ENCODE results near the gene KDM1A. TPM values are rescaled to one million over a fixed set of nuclear protein-coding genes. Genes with fewer than 3 reads are reported as not detected.

The KDM1A gene
- total and polyA plus RNA-seq, 2 donors (not counting 3 experiments of a cell fraction or from before 2014, with no cell fraction given): 105 to 111 TPM

DNA sequence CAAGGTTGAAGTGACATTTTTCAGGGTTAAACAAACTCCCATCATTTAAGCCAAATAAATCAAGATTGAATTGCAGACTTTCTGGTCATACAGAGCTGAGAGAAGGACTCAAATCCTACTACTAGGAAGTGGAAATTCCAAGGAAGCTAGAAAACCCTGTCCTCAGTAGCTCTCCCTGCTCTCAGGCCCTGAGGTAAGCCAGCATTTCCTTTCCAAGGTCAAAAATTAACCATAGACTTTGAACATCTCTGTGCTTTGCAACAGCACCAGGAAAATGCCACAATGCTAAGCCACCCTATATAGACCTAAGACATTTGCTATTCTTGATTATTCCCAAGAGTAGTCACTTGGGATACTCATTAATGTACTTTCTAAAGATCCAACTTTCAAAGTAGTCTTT lies 104.3 kb downstream of the KDM1A start:
- CTCF ChIA-PET: interaction anchor here (1.0 to 3.0 kb wide), 4 partner anchors 9 to 61 kb away, joined by 4 to 21 read pairs (median 4); no protein-coding TSS in a partner anchor

DNA sequence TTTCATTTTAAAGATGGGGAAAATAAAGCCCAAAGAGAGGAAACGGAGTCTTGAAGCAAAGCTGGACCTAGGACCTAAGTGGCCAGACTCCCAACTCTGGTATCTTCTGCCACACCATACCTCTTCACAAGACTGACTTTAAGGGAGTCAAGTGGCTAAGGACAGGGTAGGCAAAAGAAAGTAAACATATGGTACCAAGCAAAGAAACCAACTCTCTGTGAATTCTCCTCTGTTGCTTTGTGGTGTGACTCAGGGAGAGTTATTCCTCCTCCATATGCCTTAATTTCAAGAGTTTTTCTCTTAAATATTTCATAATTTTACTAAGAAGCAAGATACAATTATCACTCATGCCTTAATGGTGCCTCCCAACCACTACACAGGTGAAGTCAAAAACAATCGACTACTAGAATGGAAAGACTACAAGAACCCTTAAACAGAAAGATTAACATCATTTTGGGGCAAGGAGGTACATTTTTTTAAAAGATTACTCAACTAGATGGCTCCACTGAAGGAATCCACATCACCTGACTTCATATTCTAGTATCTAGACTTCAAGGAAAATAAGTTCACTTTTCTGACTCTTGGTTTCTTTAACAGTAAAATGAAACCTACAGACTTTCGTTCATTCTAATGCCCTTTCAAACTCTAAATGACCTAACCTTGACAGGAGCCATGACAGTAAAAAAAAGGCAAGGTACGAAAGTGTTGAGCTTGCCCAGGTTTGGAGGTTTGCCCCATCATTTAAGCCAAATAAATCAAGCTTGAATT lies 105.2 kb downstream of the KDM1A start:
- Histone ChIP-seq H3K36me3 (ENCODE audit: control insufficient read depth in 2 of 2, extremely low read depth in 1 of 2, insufficient read depth in 2 of 2, low read length in 2 of 2) (no peaks in the 10 kb centered on the region), H2AFZ (ENCODE audit: low read depth, low read length) (no peak overlapping the region), H3K4me1 (ENCODE audit: control insufficient read depth, extremely low read depth, insufficient read depth, low read length) (peaks cover 57% of the 10 kb centered on the region), H3K9ac (replicated peaks; ENCODE audit: extremely low read depth, insufficient read depth, low read length) (no peak overlapping the region), H3K4me3 (replicated peaks in 1 of 3; ENCODE audit: insufficient read depth in 1 of 3, low read depth in 1 of 3, low read length in 3 of 3) (no peak overlapping the region), H3K79me2 (ENCODE audit: control insufficient read depth, insufficient read depth, low read length) (peaks cover 98% of the 10 kb centered on the region), H4K20me1 (replicated peaks; ENCODE audit: control insufficient read depth, extremely low read depth, insufficient read depth, low read length) (peaks cover 30% of the 10 kb centered on the region), H3K4me2 (ENCODE audit: insufficient read depth, low read length) (no peak overlapping the region), H3K27ac (ENCODE audit: insufficient read depth, low read depth, low read length) (no peak overlapping the region), H3K27me3 (ENCODE audit: control insufficient read depth in 2 of 2, insufficient read depth in 2 of 2, low read length in 2 of 2) (no peaks in the 10 kb centered on the region), H3K9me1 (replicated peaks; ENCODE audit: control insufficient read depth, extremely low read depth, insufficient read depth, low read length) (no peaks in the 10 kb centered on the region), H3K9me3 (replicated peaks; ENCODE audit: control insufficient read depth, insufficient read depth, low read length) (no peaks in the 10 kb centered on the region)
- CTCF ChIA-PET: interaction anchor here (0.8 to 3.0 kb wide), 2 partner anchors 31 to 60 kb away, joined by 4 to 21 read pairs; no protein-coding TSS in a partner anchor
- FAIRE-seq: no peak
- no peak for DNase-seq (ENCODE audit: low read depth, low spot score)
- intact Hi-C loops (cut with micrococcal nuclease) (no loop called here), dilution Hi-C loops (cut with MboI; ENCODE audit: extremely low pct_ligation_motif_present, low sequenced_read_pairs) (no loop called here)
- POLR2A ChIA-PET: no interaction called here
- TF ChIP-seq, protein P1, sequence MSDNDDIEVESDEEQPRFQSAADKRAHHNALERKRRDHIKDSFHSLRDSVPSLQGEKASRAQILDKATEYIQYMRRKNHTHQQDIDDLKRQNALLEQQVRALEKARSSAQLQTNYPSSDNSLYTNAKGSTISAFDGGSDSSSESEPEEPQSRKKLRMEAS (IDR thresholded peaks at IDR 0.05; ENCODE audit: insufficient read depth, insufficient read length): no peak
- TF ChIP-seq EZH2 (IDR thresholded peaks at IDR 0.05; ENCODE audit: borderline replicate concordance, low read depth, low read length, severe bottlenecking) (no peak), GATA2 (IDR thresholded peaks at IDR 0.05; ENCODE audit: insufficient read depth, insufficient read length, low read depth, low read length) (no peak), POLR2AphosphoS5 (IDR thresholded peaks at IDR 0.05; ENCODE audit: insufficient read depth, low read depth, low read length) (no peak), POLR2A (IDR thresholded peaks at IDR 0.05; ENCODE audit: low read depth, low read length) (no peak), FOS (IDR thresholded peaks at IDR 0.05; ENCODE audit: borderline replicate concordance, insufficient read depth, low read length) (no peak), JUN (IDR thresholded peaks at IDR 0.05; ENCODE audit: borderline replicate concordance, insufficient read depth, insufficient read length, low read depth) (no peak), MYC (IDR thresholded peaks at IDR 0.05; ENCODE audit: low read depth, low read length) (no peak)
- TF ChIP-seq, protein P2, sequence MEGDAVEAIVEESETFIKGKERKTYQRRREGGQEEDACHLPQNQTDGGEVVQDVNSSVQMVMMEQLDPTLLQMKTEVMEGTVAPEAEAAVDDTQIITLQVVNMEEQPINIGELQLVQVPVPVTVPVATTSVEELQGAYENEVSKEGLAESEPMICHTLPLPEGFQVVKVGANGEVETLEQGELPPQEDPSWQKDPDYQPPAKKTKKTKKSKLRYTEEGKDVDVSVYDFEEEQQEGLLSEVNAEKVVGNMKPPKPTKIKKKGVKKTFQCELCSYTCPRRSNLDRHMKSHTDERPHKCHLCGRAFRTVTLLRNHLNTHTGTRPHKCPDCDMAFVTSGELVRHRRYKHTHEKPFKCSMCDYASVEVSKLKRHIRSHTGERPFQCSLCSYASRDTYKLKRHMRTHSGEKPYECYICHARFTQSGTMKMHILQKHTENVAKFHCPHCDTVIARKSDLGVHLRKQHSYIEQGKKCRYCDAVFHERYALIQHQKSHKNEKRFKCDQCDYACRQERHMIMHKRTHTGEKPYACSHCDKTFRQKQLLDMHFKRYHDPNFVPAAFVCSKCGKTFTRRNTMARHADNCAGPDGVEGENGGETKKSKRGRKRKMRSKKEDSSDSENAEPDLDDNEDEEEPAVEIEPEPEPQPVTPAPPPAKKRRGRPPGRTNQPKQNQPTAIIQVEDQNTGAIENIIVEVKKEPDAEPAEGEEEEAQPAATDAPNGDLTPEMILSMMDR (IDR thresholded peaks at IDR 0.05; ENCODE audit: extremely low read depth in 1 of 2, insufficient read depth in 1 of 2, low read depth in 1 of 2, low read length in 2 of 2): no peak
- BruUV-seq (replicated peaks): no TSS peak

More for the DNA sequence above, 104.3 kb downstream of the KDM1A start:
- Histone ChIP-seq H3K79me2 (ENCODE audit: control insufficient read depth, insufficient read depth, low read length) (peaks cover 98% of the 10 kb centered on the region), H4K20me1 (replicated peaks; ENCODE audit: control insufficient read depth, extremely low read depth, insufficient read depth, low read length) (peaks cover 30% of the 10 kb centered on the region), H3K4me1 (ENCODE audit: control insufficient read depth, extremely low read depth, insufficient read depth, low read length) (peaks cover 51% of the 10 kb centered on the region), H3K9me3 (replicated peaks; ENCODE audit: control insufficient read depth, insufficient read depth, low read length) (no peaks in the 10 kb centered on the region), H2AFZ (ENCODE audit: low read depth, low read length) (no peak overlapping the region), H3K4me3 (replicated peaks in 1 of 3; ENCODE audit: insufficient read depth in 1 of 3, low read depth in 1 of 3, low read length in 3 of 3) (no peak overlapping the region), H3K9ac (replicated peaks; ENCODE audit: extremely low read depth, insufficient read depth, low read length) (no peak overlapping the region), H3K9me1 (replicated peaks; ENCODE audit: control insufficient read depth, extremely low read depth, insufficient read depth, low read length) (no peaks in the 10 kb centered on the region), H3K4me2 (ENCODE audit: insufficient read depth, low read length) (no peak overlapping the region), H3K27me3 (ENCODE audit: control insufficient read depth in 2 of 2, insufficient read depth in 2 of 2, low read length in 2 of 2) (no peaks in the 10 kb centered on the region), H3K36me3 (ENCODE audit: control insufficient read depth in 2 of 2, extremely low read depth in 1 of 2, insufficient read depth in 2 of 2, low read length in 2 of 2) (no peaks in the 10 kb centered on the region), H3K27ac (ENCODE audit: insufficient read depth, low read depth, low read length) (no peak overlapping the region)
- DNase-seq (ENCODE audit: low read depth, low spot score): no peak
- dilution Hi-C loops (cut with MboI; ENCODE audit: extremely low pct_ligation_motif_present, low sequenced_read_pairs): no loop called here
- no TSS peak for BruUV-seq (replicated peaks)
- no peak for FAIRE-seq
- POLR2A ChIA-PET: no interaction called here
- intact Hi-C loops (cut with micrococcal nuclease): no loop called here
- no peak for TF ChIP-seq GATA2 (IDR thresholded peaks at IDR 0.05; ENCODE audit: insufficient read depth, insufficient read length, low read depth, low read length)
